Gastrocnemius medialis (tissue), 4 donors: ENCODE measurements around the gene UNC13B. TPM values are rescaled to one million over a fixed set of nuclear protein-coding genes. Genes with fewer than 3 reads are reported as not detected.

Experiments used
- ATAC-seq, 2 donors: fragments of 150-250 bp; one replicate each; pipeline ENCODE4 v1.9.1; 2016
- DNase-seq, 2 donors: peaks; one replicate each; pipeline ENCODE4 v3.0.0-alpha.2; 2019
- H3K27ac ChIP-seq, 4 donors: fragments of 200-600 bp; sonication (generic); 1 replicate in 1 of 4; 2 replicates in 3 of 4; pipeline ENCODE4 v1.5.1; 2016 to 2018; ENCODE audit warnings: mild to moderate bottlenecking in 2 of 4, moderate library complexity in 1 of 4
- H3K27me3 ChIP-seq, 3 donors: fragments of 200-600 bp; sonication (generic) in 2 of 3; 1 replicate in 1 of 3; 2 replicates in 2 of 3; pipeline versions ENCODE4 v1.5.1 to v1.6.0; 2016 to 2019; ENCODE audit warnings: mild to moderate bottlenecking in 1 of 3, moderate library complexity in 1 of 3
- H3K36me3 ChIP-seq, 2 donors: fragments of 200-600 bp; sonication (generic) in 1 of 2; one replicate each; pipeline ENCODE4 v1.5.1; 2017 to 2018
- H3K4me1 ChIP-seq, 2 donors: fragments of 200-600 bp; sonication (generic) in 1 of 2; one replicate each; pipeline ENCODE4 v1.5.1; 2016 to 2017; ENCODE audit warnings: mild to moderate bottlenecking in 2 of 2
- H3K4me3 ChIP-seq, 4 donors: fragments of 200-600 bp; sonication (generic) in 3 of 4; 1 replicate in 1 of 4; 2 replicates in 3 of 4; pipeline ENCODE4 v1.5.1; 2016 to 2019; ENCODE audit warnings: mild to moderate bottlenecking in 2 of 4
- H3K9me3 ChIP-seq, 3 donors: fragments of 200-600 bp; sonication (generic) in 2 of 3; 1 replicate in 1 of 3; 2 replicates in 2 of 3; pipeline ENCODE4 v1.5.1; 2016 to 2019
- CTCF ChIP-seq, 5 experiments: fragments of 450-650 bp in 3 of 5; fragments of 200-600 bp in 2 of 5; sonication (generic) in 2 of 5; IDR thresholded peaks in 4 of 5; conservative IDR thresholded peaks in 1 of 5; 1 replicate in 4 of 5; 2 replicates in 1 of 5; pipeline ENCODE4 v1.5.1; 2016 to 2019; ENCODE audit warnings: antibody characterized with exemption in 5 of 5, mild to moderate bottlenecking in 3 of 5, moderate library complexity in 3 of 5
- POLR2A ChIP-seq, 2 donors: fragments of 450-650 bp; IDR thresholded peaks; one replicate each; pipeline ENCODE4 v1.6.1; 2017; ENCODE audit warnings: antibody characterized with exemption in 2 of 2, mild to moderate bottlenecking in 2 of 2, moderate library complexity in 2 of 2
- in situ Hi-C, 4 donors: fragments of 200-750 bp; cut with MboI; loops; one replicate each; pipeline versions ENCODE4 v1.15.0 to v1.8.0; 2017; ENCODE audit warnings: low sequenced_read_pairs in 4 of 4
- intact Hi-C: fragments of 100-400 bp; cut with DNase I; formaldehyde crosslinking; loops from one replicate; pipeline ENCODE4 v1.15.1; 2023; ENCODE audit warnings: low total_unique reads
- total RNA-seq, 4 donors: library from RNA; depleted of rRNA; stranded (reverse); fragments of >200 nt; gene quantifications; one replicate each; pipeline versions ENCODE4 v1.1.0 to v1.2.3, GENCODE V29; 2016

Gene UNC13B
- total RNA-seq, 4 donors from 2014 or later, result 7.5 to 17.5 (median 13.1) TPM

GRCh38 chr9:35114840-35115628 lies 46.8 kb upstream of the UNC13B start:
- TF ChIP-seq CTCF (IDR thresholded peaks at IDR 0.05 in 4 of 5, conservative IDR thresholded peaks at IDR 0.05 in 1 of 5) (no peak), POLR2A (IDR thresholded peaks at IDR 0.05) (no peak)
- intact Hi-C loops, result loop anchor here (5.0 to 10.0 kb wide), 4 partner anchors 250 to 700 kb away; partner anchors contain the start of genes DNAI1, FAM219A, HINT2 and SPAG8
- ATAC-seq, result no peak

GRCh38 chr9:35115680-35116538 lies 45.9 kb upstream of the UNC13B start, which contains the start of gene ATOSB:
ATOSB (minus strand) TSS chr9:35115862; CDS start chr9:35108274, 7,588 bp downstream.
- H3K27me3 ChIP-seq, result no peaks in the 10 kb centered on the region
- in situ Hi-C loops, result loop anchor here (5.0 to 25.0 kb wide), 6 partner anchors 46 to 446 kb away; partner anchors contain the start of gene UNC13B (in 1 of the 4)
- H3K27ac ChIP-seq, result peak within 1 kb of the TSS; percentile 83 to 92 (median 84)
- ATAC-seq, result peak; percentile 61 to 64
- intact Hi-C loops, result loop anchor here (1.0 to 10.0 kb wide), 8 partner anchors 46 to 699 kb away; partner anchors contain the start of genes DNAI1, FAM219A, HINT2 and SPAG8
- no peaks in the 10 kb centered on the region for H3K36me3 ChIP-seq
- DNase-seq, result peak; percentile 90 to 94
- peak; percentile 41 to 48 for TF ChIP-seq POLR2A (IDR thresholded peaks at IDR 0.05)
- TF ChIP-seq CTCF (IDR thresholded peaks at IDR 0.05 in 4 of 5, conservative IDR thresholded peaks at IDR 0.05 in 1 of 5), result no peak
- peaks cover 23 to 26% of the 10 kb centered on the region in 2 donors for H3K4me1 ChIP-seq
- H3K9me3 ChIP-seq, result no peaks in the 10 kb centered on the region
- peak within 1 kb of the TSS; percentile 58 to 73 (median 68) for H3K4me3 ChIP-seq

More at GRCh38 chr9:35114840-35115628, 46.8 kb upstream of the UNC13B start:
- DNase-seq, result peak in 1 of 2 donors; percentile 48
- in situ Hi-C loops, result loop anchor here (5.0 to 25.0 kb wide), 6 partner anchors 47 to 447 kb away; partner anchors contain the start of gene UNC13B (in 1 of the 4)
- peak overlapping the region; percentile 83 to 92 (median 84) for H3K27ac ChIP-seq
- H3K36me3 ChIP-seq, result no peaks in the 10 kb centered on the region
- H3K27me3 ChIP-seq, result no peaks in the 10 kb centered on the region
- peak overlapping the region; percentile 58 to 73 (median 68) for H3K4me3 ChIP-seq
- H3K9me3 ChIP-seq, result no peaks in the 10 kb centered on the region
- peaks cover 30 to 34% of the 10 kb centered on the region in 2 donors for H3K4me1 ChIP-seq

GRCh38 chr9:35116539-35116897 lies 45.3 kb upstream of the UNC13B start:
- in situ Hi-C loops (loop anchor here (5.0 to 25.0 kb wide), 6 partner anchors 46 to 446 kb away; partner anchors contain the start of gene UNC13B (in 1 of the 4)), intact Hi-C loops (loop anchor here (1.0 to 10.0 kb wide), 8 partner anchors 46 to 698 kb away; partner anchors contain the start of genes DNAI1, FAM219A, HINT2 and SPAG8)
- Histone ChIP-seq H3K9me3 (no peaks in the 10 kb centered on the region), H3K4me3 (peak overlapping the region; percentile 58 to 73 (median 68)), H3K36me3 (no peaks in the 10 kb centered on the region), H3K27me3 (no peaks in the 10 kb centered on the region), H3K27ac (peak overlapping the region; percentile 83 to 92 (median 84)), H3K4me1 (peaks cover 21 to 26% of the 10 kb centered on the region in 2 donors)
- no peak for DNase-seq
- ATAC-seq, result peak; percentile 8 to 14
- no peak for TF ChIP-seq POLR2A (IDR thresholded peaks at IDR 0.05)
- TF ChIP-seq CTCF (IDR thresholded peaks at IDR 0.05 in 4 of 5, conservative IDR thresholded peaks at IDR 0.05 in 1 of 5), result no peak

GRCh38 chr9:35116898-35117551 lies 44.8 kb upstream of the UNC13B start:
- DNase-seq (peak; percentile 86 to 90), ATAC-seq (peak; percentile 84 to 85)
- in situ Hi-C loops, result loop anchor here (5.0 to 25.0 kb wide), 6 partner anchors 45 to 445 kb away; partner anchors contain the start of gene UNC13B (in 1 of the 4)
- Histone ChIP-seq H3K4me1 (peaks cover 21 to 22% of the 10 kb centered on the region in 2 donors), H3K27me3 (no peaks in the 10 kb centered on the region), H3K27ac (peak overlapping the region; percentile 83 to 92 (median 84)), H3K9me3 (no peaks in the 10 kb centered on the region), H3K36me3 (no peaks in the 10 kb centered on the region), H3K4me3 (peak overlapping the region; percentile 58 to 73 (median 68))
- TF ChIP-seq CTCF (IDR thresholded peaks at IDR 0.05 in 4 of 5, conservative IDR thresholded peaks at IDR 0.05 in 1 of 5) (peak; percentile 86 to 97 (median 93)), POLR2A (IDR thresholded peaks at IDR 0.05) (no peak)
- intact Hi-C loops, result loop anchor here (1.0 to 10.0 kb wide), 9 partner anchors 45 to 698 kb away; partner anchors contain the start of genes DNAI1, FAM219A, HINT2 and SPAG8
